Urothelium cell line (cell line): ENCODE results near the gene NPAS3.

Experiments
- DNase-seq: peaks from one replicate; pipeline ENCODE4 v3.0.0; 2011; ENCODE audit warnings: low spot score, mixed read lengths
- FAIRE-seq: peaks from 2 replicates; lab custom pipeline; 2011; peaks lifted over from hg19 to GRCh38; lab: Jason Lieb, UNC

The NPAS3 gene

GRCh38 chr14:33291529-33292104 lies 352.9 kb downstream of the NPAS3 start:
- FAIRE-seq (no peak), DNase-seq (no peak)

DNA sequence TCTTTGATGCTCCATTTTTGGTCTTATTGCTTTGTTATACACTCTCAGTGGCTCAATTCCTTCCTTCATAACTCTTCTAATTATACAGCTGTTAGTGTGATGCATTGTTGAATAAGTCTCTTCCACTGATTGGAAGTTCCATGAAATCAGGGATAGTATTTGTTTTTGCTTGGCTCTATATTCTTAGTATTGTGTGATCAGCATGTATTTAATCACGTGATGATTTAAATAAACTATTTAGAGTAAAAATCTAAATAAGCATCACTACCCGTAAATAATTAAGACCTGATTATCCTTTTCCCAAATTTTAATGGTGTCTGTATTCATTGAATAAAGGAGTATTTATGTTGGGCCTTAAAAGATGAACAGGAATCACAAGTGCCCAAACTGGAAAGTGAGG lies 355.7 kb downstream of the NPAS3 start:
- no peak for FAIRE-seq
- no peak for DNase-seq

DNA sequence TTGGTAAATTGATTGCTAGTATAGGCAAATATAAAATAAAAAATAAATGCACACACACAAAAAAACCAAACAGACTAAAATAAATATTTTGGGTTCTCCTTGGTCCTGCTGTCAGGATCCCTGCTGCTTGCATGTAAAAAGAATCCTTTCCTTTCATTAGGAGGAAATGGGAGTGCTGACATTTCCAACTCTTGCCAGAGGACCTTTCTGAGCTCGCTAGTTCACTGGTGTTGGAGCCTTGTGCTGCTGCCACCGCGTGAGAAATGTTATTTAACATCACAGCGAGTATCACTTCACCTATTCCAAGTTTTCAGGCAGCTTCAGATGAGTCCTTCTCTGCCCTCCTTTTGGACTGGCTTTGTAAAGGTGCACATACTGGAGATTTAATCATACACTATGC lies 358.9 kb downstream of the NPAS3 start:
- no peak for DNase-seq

DNA sequence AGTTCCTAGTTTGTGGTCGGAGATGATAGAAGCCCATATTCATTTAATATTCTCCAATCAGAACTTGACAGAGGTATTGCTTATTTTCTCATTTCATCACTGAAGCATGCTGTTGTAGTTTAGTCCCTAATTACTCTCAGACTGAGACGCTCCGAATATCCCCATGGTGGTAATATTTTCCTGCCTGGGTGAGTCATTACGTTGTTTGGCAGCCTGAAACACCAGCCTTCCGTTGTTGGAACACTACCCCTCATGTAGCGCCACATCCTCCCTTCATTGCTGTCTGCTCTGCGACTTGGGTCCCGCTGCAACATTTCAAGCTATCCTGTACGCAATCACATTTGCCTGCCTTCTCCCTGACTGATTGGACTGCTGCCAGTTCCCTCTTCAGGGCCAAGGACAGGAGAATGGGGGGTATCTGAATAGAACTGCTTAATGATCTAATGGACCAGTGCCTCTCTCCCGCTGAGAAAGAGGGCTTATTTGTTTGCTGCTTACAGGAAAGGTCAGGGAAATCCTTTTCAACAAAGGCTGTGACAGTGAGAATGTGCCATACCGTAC lies 369.1 kb downstream of the NPAS3 start:
- peak; percentile 16 for DNase-seq
- FAIRE-seq, result no peak

More for the DNA sequence above, 358.9 kb downstream of the NPAS3 start:
- no peak for FAIRE-seq

- FAIRE-seq, result no peak
- no peak for DNase-seq
Observed at GRCh38 chr14:33309106-33309505, 370.4 kb downstream of the NPAS3 start.

GRCh38 chr14:33315217-33315616 lies 376.5 kb downstream of the NPAS3 start:
- DNase-seq, result no peak
- no peak for FAIRE-seq

GRCh38 chr14:33315721-33316120 lies 377.0 kb downstream of the NPAS3 start:
- DNase-seq (no peak), FAIRE-seq (no peak)

- DNase-seq, result no peak
- FAIRE-seq, result no peak
Observed at GRCh38 chr14:33317675-33318074, 379.0 kb downstream of the NPAS3 start.

DNA sequence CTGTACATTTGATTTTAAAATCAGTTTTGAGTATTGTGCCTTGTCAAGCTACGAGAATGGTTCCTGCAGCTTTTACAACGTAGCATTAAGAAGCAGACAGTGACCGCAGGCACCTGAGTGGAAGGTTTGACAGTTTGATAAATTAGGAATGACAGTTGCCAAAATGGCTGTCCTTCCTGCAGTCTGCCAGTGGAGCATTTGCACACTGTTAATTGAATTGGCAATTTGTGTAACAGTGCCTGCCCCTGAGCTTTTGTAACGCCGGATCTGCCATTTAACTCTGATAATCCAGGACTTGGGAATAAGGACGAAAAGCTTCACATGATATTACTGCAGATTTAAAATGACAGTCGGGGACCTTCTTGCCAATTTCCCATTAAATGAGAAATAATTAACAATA lies 385.3 kb downstream of the NPAS3 start:
- FAIRE-seq, result no peak
- DNase-seq, result no peak

DNA sequence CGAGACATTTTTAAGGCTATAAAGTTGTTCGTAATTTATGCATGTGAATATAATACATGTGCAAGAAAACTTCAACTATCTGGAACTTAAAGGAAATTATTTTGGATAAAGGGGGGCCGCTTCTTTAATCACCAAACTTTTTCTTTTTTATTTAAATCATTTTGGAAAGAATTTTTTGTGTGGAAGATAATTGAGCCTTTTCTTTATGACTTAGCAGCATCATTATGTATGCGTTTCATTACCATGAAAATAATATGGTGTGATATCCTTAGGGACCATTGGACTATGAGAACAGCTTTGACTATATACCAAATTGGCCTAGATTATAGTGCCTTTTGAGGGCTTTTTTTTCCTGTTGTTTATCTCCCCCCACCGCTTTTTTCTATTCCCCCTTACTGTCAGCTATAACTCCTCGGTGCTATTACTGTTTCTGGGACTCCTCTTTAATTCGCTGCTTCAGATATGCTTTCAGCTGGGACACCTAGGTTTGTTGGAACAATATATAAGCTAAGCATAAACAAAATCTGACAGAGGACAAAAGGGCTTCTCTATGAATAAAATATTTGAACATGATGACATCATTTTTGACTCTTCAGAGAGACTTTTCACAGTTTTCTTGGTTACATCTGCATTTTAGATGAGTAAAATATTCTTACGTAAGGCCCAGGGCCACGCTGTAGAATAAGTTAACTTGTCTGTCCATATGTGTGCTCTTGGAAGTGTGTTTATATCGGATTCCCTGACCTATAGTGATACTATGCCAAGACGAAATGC lies 392.7 kb downstream of the NPAS3 start:
- no peak for DNase-seq

DNA sequence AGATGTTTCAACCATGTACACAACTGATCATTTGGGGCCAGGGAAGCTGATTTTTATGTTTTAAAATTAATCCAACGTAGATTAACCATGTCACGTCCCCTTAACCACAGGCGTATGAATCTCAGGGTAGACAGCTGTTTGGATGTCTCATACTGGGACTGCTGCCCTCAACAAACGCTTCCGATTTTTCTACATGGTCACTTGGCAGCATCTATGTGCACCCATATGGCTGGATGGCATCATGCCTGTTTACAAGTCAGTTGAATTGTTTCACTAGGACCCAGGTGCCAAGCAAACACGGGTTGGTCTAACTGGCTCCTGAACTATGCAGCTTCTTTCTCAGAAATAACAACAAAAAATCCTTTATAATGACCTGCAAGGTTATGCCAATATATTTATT lies 393.8 kb downstream of the NPAS3 start:
- DNase-seq, result no peak
- FAIRE-seq, result no peak

More for the DNA sequence above, 392.7 kb downstream of the NPAS3 start:
- FAIRE-seq, result no peak

DNA sequence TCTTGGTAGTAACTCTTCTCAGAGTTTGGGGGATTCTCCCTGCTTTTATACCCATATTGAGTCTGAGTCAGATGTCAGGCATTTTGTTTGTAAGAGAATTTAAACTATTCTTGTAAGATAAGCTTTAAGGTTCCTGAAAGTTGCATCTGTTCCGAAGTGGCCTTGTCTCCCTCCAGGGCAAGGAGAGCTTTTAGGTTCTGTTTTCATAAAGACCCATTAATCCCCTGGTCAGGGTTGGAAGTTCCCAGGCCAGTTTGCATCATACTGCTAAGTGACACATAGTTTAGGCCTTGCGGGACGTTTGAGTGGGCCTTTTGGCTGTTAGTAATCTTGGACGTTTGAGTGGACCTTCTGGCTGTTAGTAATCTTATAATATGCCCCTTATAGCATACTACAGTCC lies 396.7 kb downstream of the NPAS3 start:
- DNase-seq (no peak), FAIRE-seq (no peak)

DNA sequence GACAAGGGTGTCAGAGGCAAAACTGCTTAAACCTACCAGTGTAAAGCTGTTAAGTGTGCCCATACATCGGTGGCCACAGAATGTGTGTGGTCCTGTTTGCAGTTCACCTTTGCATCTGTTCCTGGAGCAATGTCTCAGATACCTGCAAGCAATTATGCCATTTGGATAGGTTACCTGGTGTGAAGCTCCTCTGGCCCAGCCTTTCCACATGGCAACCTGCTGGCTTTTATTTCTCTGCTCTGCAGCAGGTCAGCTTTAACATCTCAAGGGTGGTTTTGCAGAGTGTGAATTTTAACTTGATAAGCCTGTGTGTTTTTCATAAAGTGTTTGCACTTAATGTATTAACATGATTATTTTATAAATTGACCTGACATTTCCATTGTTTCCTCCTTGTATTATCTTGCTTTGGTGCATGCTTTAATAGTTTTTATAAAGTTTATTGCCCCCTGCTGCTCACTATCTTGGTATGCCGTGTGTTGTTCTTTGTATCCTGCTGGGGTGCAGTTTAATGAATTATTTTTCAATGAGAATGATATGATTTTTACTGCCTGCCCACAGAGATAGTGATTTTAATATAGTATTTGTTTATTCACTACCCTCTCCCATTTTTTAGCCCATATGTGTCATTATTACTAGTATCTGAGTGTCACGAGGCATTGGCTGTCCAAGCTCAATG lies 403.8 kb downstream of the NPAS3 start:
- DNase-seq (no peak), FAIRE-seq (no peak)

GRCh38 chr14:33343016-33343415 lies 404.3 kb downstream of the NPAS3 start:
- no peak for FAIRE-seq
- DNase-seq, result no peak

DNA sequence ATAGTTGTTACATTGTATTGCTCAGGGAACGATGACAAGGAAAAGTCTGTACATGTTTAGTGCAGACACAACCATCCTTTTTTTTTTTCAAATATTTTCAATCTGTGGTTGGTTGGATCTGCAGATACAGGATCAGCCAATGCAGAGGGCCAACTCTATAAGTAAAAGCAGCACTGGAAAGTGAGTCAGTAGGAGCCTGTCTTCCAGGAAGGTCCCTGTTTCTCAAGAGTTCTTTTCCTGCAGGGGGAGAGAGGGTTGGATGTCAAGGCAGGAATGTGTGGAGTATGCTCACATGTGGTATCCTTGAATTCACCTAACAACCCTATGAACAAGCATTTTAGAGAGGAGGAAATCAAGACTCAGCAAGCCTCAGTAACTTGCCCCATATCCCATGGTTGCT lies 409.1 kb downstream of the NPAS3 start:
- no peak for FAIRE-seq
- no peak for DNase-seq

DNA sequence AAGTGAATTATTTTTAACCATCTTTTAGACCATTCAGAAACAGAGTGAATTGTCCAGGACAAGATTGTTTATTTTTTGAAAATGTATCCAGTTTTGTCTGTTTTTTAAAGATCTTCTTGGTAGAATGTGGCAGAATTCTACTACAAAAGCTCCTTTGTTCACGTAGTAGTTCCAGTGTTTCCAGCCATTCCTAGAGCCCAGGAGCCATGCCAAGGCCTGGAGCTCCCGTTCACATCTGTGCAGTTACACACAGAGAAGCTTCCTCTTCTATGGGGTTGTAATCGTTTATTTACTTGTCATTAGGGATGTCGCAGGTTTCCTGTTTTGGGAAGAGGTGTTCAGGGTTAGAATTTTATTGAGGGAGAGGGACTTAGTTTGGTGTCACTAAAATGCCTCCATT lies 409.8 kb downstream of the NPAS3 start:
- DNase-seq (no peak), FAIRE-seq (no peak)

- FAIRE-seq, result no peak
Observed at GRCh38 chr14:33349871-33350270, 411.2 kb downstream of the NPAS3 start.

DNA sequence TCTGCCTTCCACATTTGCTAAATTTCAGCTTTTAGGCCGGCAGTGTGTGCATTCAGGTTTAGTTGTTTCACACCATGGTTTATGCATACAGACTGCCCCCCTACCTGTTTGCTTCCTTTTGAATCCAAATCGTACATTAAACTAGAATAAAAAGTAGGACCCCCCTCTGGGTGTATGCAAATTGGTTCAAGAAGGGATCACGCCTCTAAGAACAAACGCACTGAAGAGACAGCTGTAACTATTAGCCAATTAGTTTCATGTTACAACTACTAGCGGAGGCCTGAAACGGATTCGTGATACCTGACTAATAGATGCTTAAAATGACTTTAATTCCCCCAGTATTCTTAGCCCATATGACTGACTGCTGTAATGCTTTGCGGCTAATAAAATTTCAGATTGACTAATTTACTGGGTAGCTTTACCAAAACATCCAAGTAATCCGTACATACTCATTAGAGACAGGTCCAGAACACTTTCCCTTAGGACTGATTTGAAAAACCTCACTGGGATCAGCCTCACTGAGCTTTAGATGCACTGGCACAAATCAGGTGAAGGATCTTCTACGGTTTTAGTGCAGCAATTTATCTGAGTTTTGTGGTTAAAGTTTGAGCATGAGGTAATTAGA lies 411.8 kb downstream of the NPAS3 start:
- DNase-seq (no peak), FAIRE-seq (no peak)

More at GRCh38 chr14:33349871-33350270, 411.2 kb downstream of the NPAS3 start:
- no peak for DNase-seq

DNA sequence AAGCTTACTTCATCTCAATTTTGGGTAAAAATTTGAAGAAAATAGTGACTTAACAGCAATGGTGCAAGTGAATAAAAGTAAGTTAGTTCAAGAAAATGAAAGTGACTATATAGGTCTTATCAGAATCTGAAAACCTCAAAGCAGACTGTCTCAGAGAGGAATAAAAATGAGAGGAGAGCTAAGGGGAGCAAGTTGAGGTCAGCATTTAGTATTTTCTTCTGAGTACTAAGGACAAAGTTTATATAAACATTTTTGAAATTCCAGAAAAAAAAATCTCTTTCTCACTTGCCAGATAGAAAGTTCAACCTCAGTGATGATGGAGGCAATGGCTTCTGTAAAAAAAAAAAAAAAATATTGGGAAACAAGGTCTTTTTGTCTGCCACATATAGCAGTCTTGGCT lies 414.1 kb downstream of the NPAS3 start:
- FAIRE-seq (no peak), DNase-seq (no peak)

DNA sequence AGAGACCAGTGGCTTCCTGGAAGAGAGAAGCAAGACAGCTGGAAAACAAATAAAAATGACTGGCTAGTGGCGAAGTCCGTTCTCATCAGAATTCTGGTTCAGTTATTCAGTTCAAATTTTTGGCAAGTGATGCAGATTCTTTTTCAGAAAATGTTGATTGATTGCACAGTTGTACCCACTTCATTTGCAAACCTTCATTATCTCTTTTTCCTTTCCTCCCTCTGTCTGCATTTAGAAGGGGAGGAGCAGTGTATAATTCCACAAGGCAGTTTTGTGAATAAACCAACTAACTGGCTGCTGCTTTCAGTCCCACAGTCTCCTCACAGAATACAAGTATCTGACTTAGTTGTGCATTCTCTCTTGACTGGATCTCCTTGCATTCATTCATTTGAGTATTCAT lies 417.5 kb downstream of the NPAS3 start:
- no peak for DNase-seq
- FAIRE-seq, result no peak
